Lower leg skin (tissue), 4 donors: ENCODE results near the gene GTF2H4. TPM values are rescaled to one million over a fixed set of nuclear protein-coding genes. Genes with fewer than 3 reads are reported as not detected.

ENCODE experiments used
- DNase-seq, 2 donors: peaks; one replicate each; pipeline ENCODE4 v3.0.0-alpha.2; 2019; ENCODE audit warnings: low spot score in 2 of 2
- H3K4me3 ChIP-seq: fragments of 200-600 bp; sonication (generic); 2 replicates; pipeline ENCODE4 v1.5.1; 2017; ENCODE audit warnings: mild to moderate bottlenecking, low read depth; ENCODE audit not compliant: poor library complexity, severe bottlenecking
- CTCF ChIP-seq, 3 donors: fragments of 450-650 bp; IDR thresholded peaks; one replicate each; pipeline ENCODE4 v1.5.1; 2016; ENCODE audit warnings: antibody characterized with exemption in 3 of 3, mild to moderate bottlenecking in 3 of 3, moderate library complexity in 2 of 3
- POLR2A ChIP-seq, 2 donors: fragments of 450-650 bp; IDR thresholded peaks; one replicate each; pipeline ENCODE4 v1.6.1; 2016 to 2017; ENCODE audit warnings: antibody characterized with exemption in 2 of 2, mild to moderate bottlenecking in 1 of 2, moderate library complexity in 1 of 2
- WGBS, 2 donors: methylation state at CpG; one replicate each; pipeline ENCODE4 v1.1.5; 2018; 5-methylcytosine and 5-hydroxymethylcytosine counted together
- intact Hi-C: fragments of 100-400 bp; cut with DNase I; formaldehyde crosslinking; loops from one replicate; pipeline ENCODE4 v1.15.0; 2023; ENCODE audit warnings: low total_unique reads
- microRNA-seq, 2 donors: library from miRNA; unstranded; fragments of <30 nt; microRNA quantifications; one replicate each; pipeline ENCODE4, GENCODE V29; 2016; ENCODE audit warnings: borderline replicate concordance in 2 of 2, borderline number of aligned reads in 1 of 2
- total RNA-seq, 4 donors: library from RNA; depleted of rRNA; stranded (reverse); fragments of >200 nt; gene quantifications; one replicate each; pipeline ENCODE4 v1.1.0, GENCODE V29; 2016

GTF2H4 gene
- total RNA-seq, 4 donors from 2014 or later, result 6.1 to 11.2 (median 9.4) TPM

GRCh38 chr6:30955367-30956042, 47.5 kb downstream of the GTF2H4 start:
- intact Hi-C loops, result no loop called here
- DNase-seq, result peak; percentile 38 to 91
- 6 to 7% methylated on average over 33 to 36 of the region's 46 CpGs for WGBS, 2 donors
- peak overlapping the region; percentile 4 for H3K4me3 ChIP-seq
- no peak for TF ChIP-seq POLR2A (IDR thresholded peaks at IDR 0.05)
- TF ChIP-seq CTCF (IDR thresholded peaks at IDR 0.05), result no peak

GRCh38 chr6:30957716-30958115, 49.7 kb downstream of the GTF2H4 start:
- WGBS, 2 donors, result 76 to 78% methylated on average over 2 of the region's 2 CpGs
- no peak overlapping the region for H3K4me3 ChIP-seq
- no peak for DNase-seq

DNA sequence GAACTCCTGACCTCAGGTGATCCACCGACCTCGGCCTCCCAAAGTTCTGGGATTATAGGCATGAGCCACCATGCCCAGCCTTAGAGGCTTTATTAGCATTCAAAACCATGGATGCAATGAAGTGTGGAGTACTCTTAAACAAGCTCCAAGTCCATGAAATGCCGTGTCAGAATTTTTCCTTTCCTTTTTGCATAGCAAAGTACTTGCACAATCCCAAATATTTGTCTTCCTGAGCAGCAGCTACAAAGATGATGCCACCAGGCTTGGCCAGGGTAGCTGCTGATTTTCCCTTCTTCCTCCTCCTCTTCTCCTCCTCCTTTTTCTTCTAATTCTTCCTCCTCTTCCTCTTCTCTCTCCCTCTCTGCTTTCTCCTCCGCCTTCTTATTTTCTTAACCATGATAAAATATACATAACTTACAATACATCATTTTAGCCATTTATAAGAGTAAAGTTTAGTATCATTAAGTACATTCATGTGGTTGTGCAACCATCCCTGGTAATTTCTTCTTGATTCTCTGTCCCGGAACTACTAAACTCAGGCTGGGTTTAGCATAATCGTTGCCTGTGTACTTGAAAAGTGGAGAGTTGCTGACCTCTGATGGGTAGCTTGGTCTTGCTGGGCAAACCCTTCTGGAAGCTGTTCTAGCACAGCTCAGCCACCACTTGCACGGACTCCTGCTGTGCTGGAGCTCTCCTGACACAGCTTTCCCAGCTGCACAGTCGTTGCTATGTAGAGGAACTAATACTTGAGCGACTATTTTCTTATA, 53.1 kb downstream of the GTF2H4 start:
- TF ChIP-seq POLR2A (IDR thresholded peaks at IDR 0.05) (no peak), CTCF (IDR thresholded peaks at IDR 0.05) (no peak)
- no peak overlapping the region for H3K4me3 ChIP-seq
- intact Hi-C loops, result no loop called here
- WGBS, 2 donors, result 67 to 85% methylated on average over 9 of the region's 9 CpGs
- DNase-seq, result no peak

More at GRCh38 chr6:30957716-30958115, 49.7 kb downstream of the GTF2H4 start:
- TF ChIP-seq CTCF (IDR thresholded peaks at IDR 0.05), result no peak
- no peak for TF ChIP-seq POLR2A (IDR thresholded peaks at IDR 0.05)
- intact Hi-C loops, result no loop called here

DNA sequence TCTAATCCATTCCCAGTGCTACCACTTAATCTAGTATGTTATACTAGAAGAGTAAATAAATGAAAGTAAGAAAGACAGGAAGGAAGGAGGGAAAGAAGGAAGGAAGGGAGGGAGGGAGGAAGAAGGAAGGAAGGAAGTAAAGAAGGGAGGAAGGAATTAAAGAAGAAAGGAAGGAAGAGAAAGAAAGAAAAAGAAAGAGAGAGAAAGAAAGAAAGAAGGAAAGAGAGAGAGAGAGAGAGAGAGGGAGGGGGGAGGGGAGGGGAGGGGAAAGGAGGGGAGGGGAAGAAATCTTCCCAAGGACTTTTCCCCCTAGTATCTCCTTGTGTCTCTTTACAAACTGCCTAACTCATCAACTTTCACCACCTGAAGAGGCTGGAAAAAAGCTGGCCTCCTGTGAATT, 54.7 kb downstream of the GTF2H4 start:
- H3K4me3 ChIP-seq, result no peak overlapping the region
- intact Hi-C loops, result no loop called here
- no peak for DNase-seq

DNA sequence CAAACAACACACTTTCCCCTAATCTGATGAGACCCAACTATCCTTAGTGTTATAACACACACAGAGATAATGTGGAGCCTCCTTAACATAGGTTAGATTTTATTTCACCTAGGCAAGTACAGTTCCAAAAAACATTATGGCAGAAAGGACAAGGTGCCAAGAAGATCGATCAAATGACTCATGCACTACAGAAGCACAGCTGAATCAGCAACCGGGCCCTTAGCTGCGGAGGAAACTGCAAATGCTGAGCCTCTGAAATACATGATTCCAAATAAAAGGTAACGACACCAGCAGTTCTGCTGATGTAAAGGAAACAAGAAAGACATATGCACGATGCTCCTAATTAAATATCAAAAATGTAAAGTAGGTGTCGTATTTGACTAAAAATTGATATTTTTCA, 55.6 kb downstream of the GTF2H4 start:
- TF ChIP-seq CTCF (IDR thresholded peaks at IDR 0.05), result no peak
- no peak for TF ChIP-seq POLR2A (IDR thresholded peaks at IDR 0.05)
- 38 to 58% methylated on average over 6 of the region's 6 CpGs for WGBS, 2 donors
- DNase-seq, result no peak
- no peak overlapping the region for H3K4me3 ChIP-seq
- intact Hi-C loops, result no loop called here

More for the DNA sequence above, 54.7 kb downstream of the GTF2H4 start:
- TF ChIP-seq POLR2A (IDR thresholded peaks at IDR 0.05) (no peak), CTCF (IDR thresholded peaks at IDR 0.05) (no peak)

Small RNA genes lying within 50 kb of the gene (microRNA-seq; reads per million reads assigned to microRNA genes)
- 0 reads per million in 2 donors for gene MIR4640

Other genes with a start within 250 kb of the GTF2H4 start
- 10 to 100 TPM; 25.0 to 37.0 (median 32.9) TPM for gene DHX16, start 235.2 kb upstream of the GTF2H4 start, total RNA-seq
- 10 to 100 TPM; 23.6 to 34.1 (median 27.3) TPM for gene PPP1R18, start 221.6 kb upstream of the GTF2H4 start, total RNA-seq
- 1 to 10 TPM; 4.3 to 6.9 (median 6.1) TPM for gene NRM, start 217.2 kb upstream of the GTF2H4 start, total RNA-seq
- 10 to 100 TPM in 1 of 4 donors, 1 to 10 TPM in 3; 9.7 to 21.4 (median 9.8) TPM for gene MDC1, start 190.9 kb upstream of the GTF2H4 start, total RNA-seq
- gene TUBB, start 187.9 kb upstream of the GTF2H4 start, total RNA-seq, result 100 to 1,000 TPM; 119 to 179 (median 156) TPM
- gene FLOT1, start 165.5 kb upstream of the GTF2H4 start, total RNA-seq, result 10 to 100 TPM; 40.2 to 64.1 (median 42.5) TPM
- gene IER3, start 163.7 kb upstream of the GTF2H4 start, total RNA-seq, result 10 to 100 TPM; 20.9 to 56.5 (median 33.3) TPM
- 100 to 1,000 TPM; 140 to 221 (median 194) TPM for gene DDR1, start 23.7 kb upstream of the GTF2H4 start, total RNA-seq
- 10 to 100 TPM; 13.0 to 25.2 (median 18.1) TPM for gene VARS2, start 6.0 kb downstream of the GTF2H4 start, total RNA-seq
- gene SFTA2, start 24.0 kb downstream of the GTF2H4 start, total RNA-seq, result under 1 TPM in 1 of 4 donors, not detected in 3; 0.36 TPM
- not detected for gene MUCL3, start 32.8 kb downstream of the GTF2H4 start, total RNA-seq
- gene MUC21, start 75.5 kb downstream of the GTF2H4 start, total RNA-seq, result not detected
- not detected for gene MUC22, start 102.3 kb downstream of the GTF2H4 start, total RNA-seq
- gene C6orf15, start 204.4 kb downstream of the GTF2H4 start, total RNA-seq, result 10 to 100 TPM in 3 of 4 donors, 1 to 10 TPM in 1; 7.5 to 20.2 (median 15.2) TPM
- 10 to 100 TPM in 1 of 4 donors, 1 to 10 TPM in 3; 1.8 to 21.4 (median 6.2) TPM for gene PSORS1C1, start 206.6 kb downstream of the GTF2H4 start, total RNA-seq
- gene CDSN, start 212.2 kb downstream of the GTF2H4 start, total RNA-seq, result 1,000 to 10,000 TPM in 1 of 4 donors, 100 to 1,000 TPM in 3; 480 to 1,164 (median 686) TPM
- 10 to 100 TPM; 34.8 to 55.5 (median 44.1) TPM for gene PSORS1C2, start 230.9 kb downstream of the GTF2H4 start, total RNA-seq
- 10 to 100 TPM; 13.1 to 34.1 (median 21.7) TPM for gene CCHCR1, start 249.6 kb downstream of the GTF2H4 start, total RNA-seq